ENCODE measurements around the gene GARRE1. TPM values are rescaled to one million over a fixed set of nuclear protein-coding genes. Genes with fewer than 3 reads are reported as not detected.

The GARRE1 gene
- total and polyA plus RNA-seq, 2 of the 8 experiments (the other 6 are each of a cell fraction or from before 2014, with no cell fraction given), result 16.4 to 23.1 TPM

GRCh38 chr19:34254046-34254697 is at the start of gene GARRE1 (continued):
- TF ChIP-seq E2F6 (IDR thresholded peaks at IDR 0.05), result no peak
- no peak for TF ChIP-seq BCL11A (IDR thresholded peaks at IDR 0.05; ENCODE audit: low read depth in 2 of 2, low read length in 2 of 2)
- TF ChIP-seq CEBPB (IDR thresholded peaks at IDR 0.05; ENCODE audit: low read depth, low read length), result no peak
- TF ChIP-seq YY1 (IDR thresholded peaks at IDR 0.05; ENCODE audit: low read depth, low read length), result no peak
- TF ChIP-seq SUZ12 (IDR thresholded peaks at IDR 0.05; ENCODE audit: low read length), result no peak
- TF ChIP-seq SIN3A (conservative IDR thresholded peaks at IDR 0.05 in 1 of 2, IDR thresholded peaks at IDR 0.05 in 1 of 2; ENCODE audit: low read depth in 1 of 2, low read length in 2 of 2), result no peak
- no peak for TF ChIP-seq ATF3 (IDR thresholded peaks at IDR 0.05; ENCODE audit: insufficient read depth, low read depth, low read length)
- TF ChIP-seq CHD2 (IDR thresholded peaks at IDR 0.05; ENCODE audit: low read length), result no peak
- TF ChIP-seq ATF2 (IDR thresholded peaks at IDR 0.05; ENCODE audit: low read length), result no peak
- no peak for TF ChIP-seq KDM5A (IDR thresholded peaks at IDR 0.05; ENCODE audit: low read length)
- TF ChIP-seq CREB1 (IDR thresholded peaks at IDR 0.05), result peak; percentile 76
- TF ChIP-seq POU5F1 (IDR thresholded peaks at IDR 0.05; ENCODE audit: low read depth, low read length), result no peak
- no peak for TF ChIP-seq HDAC2 (IDR thresholded peaks at IDR 0.05; ENCODE audit: borderline replicate concordance in 1 of 2, low read depth in 2 of 2, low read length in 2 of 2)
- no peak for TF ChIP-seq RXRA (IDR thresholded peaks at IDR 0.05; ENCODE audit: insufficient read depth, low read depth, low read length)
- no peak for TF ChIP-seq NANOG (IDR thresholded peaks at IDR 0.05; ENCODE audit: insufficient read depth, low read depth, low read length, poor library complexity, severe bottlenecking)
- TF ChIP-seq BACH1 (IDR thresholded peaks at IDR 0.05; ENCODE audit: low read length), result no peak
- TF ChIP-seq CHD1 (IDR thresholded peaks at IDR 0.05; ENCODE audit: low read depth, low read length), result no peak
- no peak for TF ChIP-seq EZH2 (IDR thresholded peaks at IDR 0.05; ENCODE audit: low read depth, low read length, severe bottlenecking)
- TF ChIP-seq SP4 (IDR thresholded peaks at IDR 0.05; ENCODE audit: low read length), result no peak
- TF ChIP-seq TBP (IDR thresholded peaks at IDR 0.05; ENCODE audit: low read depth, low read length), result peak; percentile 61
- TF ChIP-seq SAP30 (IDR thresholded peaks at IDR 0.05; ENCODE audit: insufficient read depth, insufficient replicate concordance, low read length), result no peak

All from H1 (cell line).